Keratinocyte (primary cell): ENCODE results near the gene SYNPR. TPM values are rescaled to one million over a fixed set of nuclear protein-coding genes. Genes with fewer than 3 reads are reported as not detected.

Experiments used
- DNase-seq: peaks from one replicate; pipeline ENCODE4 v3.0.0-alpha.2; 2011; ENCODE audit warnings: low read depth, missing footprints, low spot score
- FAIRE-seq: peaks from 2 replicates; lab custom pipeline; 2011; peaks lifted over from hg19 to GRCh38; lab: Jason Lieb, UNC
- H2AFZ ChIP-seq: 2 replicates; pipeline ENCODE4 v1.6.0; 2012; ENCODE audit warnings: low read length, control low read depth, inconsistent platforms; ENCODE audit not compliant: control insufficient read depth
- H3K27ac ChIP-seq: 2 replicates; pipeline ENCODE4 v1.5.1; 2011; ENCODE audit warnings: low read length; ENCODE audit not compliant: control insufficient read depth, insufficient read depth
- H3K27me3 ChIP-seq: 3 replicates; pipeline ENCODE4 v1.6.0; 2011; ENCODE audit warnings: low read length; ENCODE audit not compliant: control insufficient read depth, insufficient read depth; ENCODE audit errors: extremely low read depth
- H3K36me3 ChIP-seq, 2 experiments: 2 replicates in 1 of 2; 3 replicates in 1 of 2; pipeline ENCODE4 v1.5.1; 2011; ENCODE audit warnings: low read length in 2 of 2, mild to moderate bottlenecking in 1 of 2; ENCODE audit not compliant: control insufficient read depth in 2 of 2, insufficient read depth in 2 of 2; ENCODE audit errors: extremely low read depth in 1 of 2
- H3K4me1 ChIP-seq: 3 replicates; pipeline ENCODE4 v1.5.1; 2011; ENCODE audit warnings: low read length; ENCODE audit not compliant: control insufficient read depth, insufficient read depth; ENCODE audit errors: extremely low read depth
- H3K4me2 ChIP-seq: 3 replicates; pipeline ENCODE4 v1.6.0; 2011; ENCODE audit warnings: low read depth, low read length; ENCODE audit not compliant: control insufficient read depth, insufficient read depth; ENCODE audit errors: extremely low read depth
- H3K4me3 ChIP-seq, 3 experiments: fragments of 200-600 bp in 1 of 3; sonication (generic) in 1 of 3; 2 replicates in 2 of 3; 3 replicates in 1 of 3; pipeline ENCODE4 v1.5.1; 2011 to 2016; ENCODE audit warnings: low read length in 3 of 3, mild to moderate bottlenecking in 3 of 3, control low read depth in 2 of 3, inconsistent platforms in 1 of 3, low read depth in 1 of 3, mixed read lengths in 1 of 3, mixed run types in 1 of 3, moderate library complexity in 1 of 3; ENCODE audit not compliant: control insufficient read depth in 2 of 3, insufficient read depth in 2 of 3; ENCODE audit errors: extremely low read depth in 1 of 3
- H3K79me2 ChIP-seq: 2 replicates; pipeline ENCODE4 v1.6.0; 2012; ENCODE audit warnings: low read length; ENCODE audit not compliant: control insufficient read depth, insufficient read depth
- H3K9ac ChIP-seq: 3 replicates; pipeline ENCODE4 v1.6.0; 2011; ENCODE audit warnings: low read length; ENCODE audit not compliant: control insufficient read depth, insufficient read depth; ENCODE audit errors: extremely low read depth
- H3K9me1 ChIP-seq: 3 replicates; pipeline ENCODE4 v1.6.0; 2011; ENCODE audit warnings: low read length; ENCODE audit not compliant: control insufficient read depth, insufficient read depth; ENCODE audit errors: extremely low read depth
- H3K9me3 ChIP-seq: 2 replicates; pipeline ENCODE4 v1.5.1; 2012; ENCODE audit warnings: low read depth, low read length; ENCODE audit not compliant: control insufficient read depth
- H4K20me1 ChIP-seq: 3 replicates; pipeline ENCODE4 v1.6.0; 2011; ENCODE audit warnings: low read length; ENCODE audit not compliant: control insufficient read depth, insufficient read depth; ENCODE audit errors: extremely low read depth
- EZH2 ChIP-seq: IDR thresholded peaks from one replicate; pipeline ENCODE4 v1.6.1; 2012; ENCODE audit warnings: inconsistent platforms, mild to moderate bottlenecking, low read length, moderate library complexity
- dilution Hi-C: fragments of 300-500 bp; cut with MboI; formaldehyde crosslinking; loops from one replicate; pipeline ENCODE4 v1.7.0; 2020; ENCODE audit warnings: low sequenced_read_pairs; ENCODE audit not compliant: extremely low pct_ligation_motif_present
- polyA plus RNA-seq, 5 experiments: library from polyadenylated mRNA; depleted of rRNA in 3 of 5; stranded (reverse) in 3 of 5; stranded (forward) in 1 of 5; unstranded in 1 of 5; fragments of >200 nt; gene quantifications; 1 replicate in 1 of 5; 2 replicates in 3 of 5; 3 replicates in 1 of 5; pipeline versions ENCODE4 v1.2.1 to v1.2.3, GENCODE V29; 2011 to 2012; ENCODE audit warnings: missing spikeins in 2 of 5, low read depth in 1 of 5, low replicate concordance in 1 of 5
- TF ChIP-seq, protein P1 (sequence below), 3 experiments: IDR thresholded peaks in 1 of 3; conservative IDR thresholded peaks in 1 of 3; optimal IDR thresholded peaks in 1 of 3; 2 replicates in 2 of 3; 3 replicates in 1 of 3; pipeline versions ENCODE3 to v1.5.1; 2011; ENCODE audit warnings: low read length in 3 of 3, mild to moderate bottlenecking in 3 of 3, moderate library complexity in 2 of 3, control low read depth in 1 of 3, inconsistent platforms in 1 of 3; ENCODE audit not compliant: insufficient read depth in 2 of 3; ENCODE audit errors: extremely low read depth in 1 of 3

SYNPR gene
- polyA plus RNA-seq, 1 donor (not counting 4 experiments of a cell fraction or from before 2014, with no cell fraction given) = not detected

DNA sequence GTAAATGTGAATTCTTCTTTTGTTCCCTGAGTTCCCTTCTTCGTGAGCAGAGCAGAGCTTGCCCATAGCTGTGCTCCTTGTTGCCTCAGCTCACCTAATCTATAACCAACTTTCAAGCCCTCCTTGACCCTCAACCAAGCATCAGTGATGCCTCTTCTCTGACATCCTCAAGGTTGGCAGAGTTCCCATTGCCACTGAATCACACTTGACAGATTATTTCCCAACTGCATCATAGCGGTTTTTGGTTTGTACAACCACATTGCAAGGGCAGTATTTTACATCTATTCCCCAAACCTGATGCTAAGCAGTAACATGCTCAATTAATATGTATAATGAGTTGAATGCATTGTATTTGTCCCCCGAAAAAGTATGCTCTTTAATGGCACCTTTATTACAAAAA lies 241.3 kb downstream of the SYNPR start:
- dilution Hi-C loops = no loop called here
- no peak overlapping the region for H3K4me3 ChIP-seq
- FAIRE-seq = no peak
- no peak for DNase-seq
- H3K79me2 ChIP-seq = no peaks in the 10 kb centered on the region
- H3K9ac ChIP-seq = no peak overlapping the region
- no peaks in the 10 kb centered on the region for H3K9me1 ChIP-seq
- no peaks in the 10 kb centered on the region for H3K4me1 ChIP-seq
- H2AFZ ChIP-seq = no peak overlapping the region
- H3K27ac ChIP-seq = no peak overlapping the region
- peaks cover 8% of the 10 kb centered on the region for H3K27me3 ChIP-seq
- TF ChIP-seq, protein P1, sequence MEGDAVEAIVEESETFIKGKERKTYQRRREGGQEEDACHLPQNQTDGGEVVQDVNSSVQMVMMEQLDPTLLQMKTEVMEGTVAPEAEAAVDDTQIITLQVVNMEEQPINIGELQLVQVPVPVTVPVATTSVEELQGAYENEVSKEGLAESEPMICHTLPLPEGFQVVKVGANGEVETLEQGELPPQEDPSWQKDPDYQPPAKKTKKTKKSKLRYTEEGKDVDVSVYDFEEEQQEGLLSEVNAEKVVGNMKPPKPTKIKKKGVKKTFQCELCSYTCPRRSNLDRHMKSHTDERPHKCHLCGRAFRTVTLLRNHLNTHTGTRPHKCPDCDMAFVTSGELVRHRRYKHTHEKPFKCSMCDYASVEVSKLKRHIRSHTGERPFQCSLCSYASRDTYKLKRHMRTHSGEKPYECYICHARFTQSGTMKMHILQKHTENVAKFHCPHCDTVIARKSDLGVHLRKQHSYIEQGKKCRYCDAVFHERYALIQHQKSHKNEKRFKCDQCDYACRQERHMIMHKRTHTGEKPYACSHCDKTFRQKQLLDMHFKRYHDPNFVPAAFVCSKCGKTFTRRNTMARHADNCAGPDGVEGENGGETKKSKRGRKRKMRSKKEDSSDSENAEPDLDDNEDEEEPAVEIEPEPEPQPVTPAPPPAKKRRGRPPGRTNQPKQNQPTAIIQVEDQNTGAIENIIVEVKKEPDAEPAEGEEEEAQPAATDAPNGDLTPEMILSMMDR (optimal IDR thresholded peaks at IDR 0.05 in 1 of 3, IDR thresholded peaks at IDR 0.05 in 1 of 3, conservative IDR thresholded peaks at IDR 0.05 in 1 of 3; ENCODE audit: extremely low read depth in 1 of 3, insufficient read depth in 2 of 3, low read length in 3 of 3) = no peak
- TF ChIP-seq EZH2 = no peak
- H3K9me3 ChIP-seq = no peaks in the 10 kb centered on the region
- no peaks in the 10 kb centered on the region for H4K20me1 ChIP-seq
- H3K4me2 ChIP-seq = no peak overlapping the region
- no peaks in the 10 kb centered on the region for H3K36me3 ChIP-seq

DNA sequence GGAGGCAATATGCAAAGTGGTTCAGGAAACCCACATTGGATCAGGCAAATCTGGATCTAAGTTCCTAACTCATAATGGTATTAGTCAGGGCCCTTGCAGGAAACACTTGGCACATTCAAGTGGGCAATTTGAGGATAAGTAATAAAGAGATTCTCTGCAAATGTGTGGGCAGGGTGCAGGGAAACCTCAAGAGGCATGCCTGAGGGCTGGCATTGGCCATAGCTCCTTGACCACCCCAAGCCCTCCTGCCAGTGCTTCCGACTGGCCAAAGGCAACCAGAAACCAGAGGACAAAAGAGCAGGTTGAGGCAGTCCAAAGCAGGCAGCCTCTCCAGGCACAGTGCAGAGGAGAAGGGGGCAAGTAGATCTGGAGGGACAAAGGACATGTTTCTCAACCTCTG lies 243.5 kb downstream of the SYNPR start:
- H2AFZ ChIP-seq = no peak overlapping the region
- H3K79me2 ChIP-seq = no peaks in the 10 kb centered on the region
- no peak overlapping the region for H3K4me3 ChIP-seq
- peaks cover 7% of the 10 kb centered on the region for H3K27me3 ChIP-seq
- H4K20me1 ChIP-seq = no peaks in the 10 kb centered on the region
- no peaks in the 10 kb centered on the region for H3K36me3 ChIP-seq
- DNase-seq (no peak), FAIRE-seq (no peak)
- no peaks in the 10 kb centered on the region for H3K9me3 ChIP-seq
- no peaks in the 10 kb centered on the region for H3K4me1 ChIP-seq
- no peak overlapping the region for H3K4me2 ChIP-seq
- dilution Hi-C loops = no loop called here
- TF ChIP-seq, protein P1 (optimal IDR thresholded peaks at IDR 0.05 in 1 of 3, IDR thresholded peaks at IDR 0.05 in 1 of 3, conservative IDR thresholded peaks at IDR 0.05 in 1 of 3; ENCODE audit: extremely low read depth in 1 of 3, insufficient read depth in 2 of 3, low read length in 3 of 3) = no peak
- TF ChIP-seq EZH2 = no peak
- no peak overlapping the region for H3K9ac ChIP-seq
- no peaks in the 10 kb centered on the region for H3K9me1 ChIP-seq
- no peak overlapping the region for H3K27ac ChIP-seq
